ENCODE measurements around the gene FAM193A. TPM values are rescaled to one million over a fixed set of nuclear protein-coding genes. Genes with fewer than 3 reads are reported as not detected.
"Not testable (repeated sequence)": the region's sequence is repeated elsewhere in the genome, so short reads cannot be mapped to it uniquely, and the experiment has no call there.

Gene FAM193A
- polyA plus RNA-seq, 1 of the 3 experiments (the other 2 are of a cell fraction) = 9.2 TPM

DNA sequence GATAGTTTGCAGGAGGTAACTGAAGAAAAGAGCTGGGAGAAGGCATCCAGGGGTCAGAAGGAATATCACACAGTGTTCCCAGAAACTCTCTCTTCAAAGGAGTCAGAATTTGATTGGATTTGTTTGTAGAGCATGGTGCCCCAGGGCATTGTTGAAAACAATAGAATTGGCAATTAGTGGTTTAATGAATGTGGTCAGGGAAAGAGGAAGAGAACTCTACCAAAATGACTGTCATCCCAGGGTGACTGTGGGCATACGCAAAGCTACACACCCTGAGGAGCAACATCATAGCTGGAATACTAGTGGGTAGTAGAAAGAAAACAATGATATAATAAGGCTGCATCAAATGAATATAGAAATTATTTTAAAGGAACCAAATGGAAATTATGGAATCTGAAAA is 198.2 kb downstream of the FAM193A start:
- Histone ChIP-seq H3K4me2 (no peak overlapping the region), H4K20me1 (ENCODE audit: insufficient read depth) (no peaks in the 10 kb centered on the region), H2AFZ (ENCODE audit: low read depth) (no peak overlapping the region), H3K4me1 (ENCODE audit: control insufficient read depth in 1 of 2, insufficient read depth in 2 of 2, low read depth in 1 of 2, low read length in 1 of 2) (no peaks in the 10 kb centered on the region; a peak in 1 of 4 replicates), H3K27ac (ENCODE audit: low read depth in 2 of 2, low read length in 1 of 2) (no peak overlapping the region), H3K9ac (no peak overlapping the region), H3K4me3 (ENCODE audit: low read depth in 2 of 2, low read length in 1 of 2) (no peak overlapping the region), H3K79me2 (ENCODE audit: insufficient read depth) (no peaks in the 10 kb centered on the region), H3K36me3 (replicated peaks in 1 of 2; ENCODE audit: control insufficient read depth in 1 of 2, insufficient read depth in 2 of 2, low read length in 1 of 2) (peaks cover 18 to 38% of the 10 kb centered on the region in 2 experiments), H3K27me3 (ENCODE audit: insufficient read depth) (no peaks in the 10 kb centered on the region), H3K9me2 (no peaks in the 10 kb centered on the region), H3F3A (replicated peaks; ENCODE audit: insufficient read depth) (peaks cover 14% of the 10 kb centered on the region), H3K9me3 (0 out of 2 replicates have a peak, but pooled peaks cover 3% of the 10 kb centered on the region)
- CTCF ChIA-PET = interaction anchor here (0.6 kb wide), 2 partner anchors 10 to 71 kb away, joined by 3 to 4 read pairs; no protein-coding TSS in a partner anchor
- 100% methylated on average over 1 of the region's 1 CpG for WGBS (ENCODE audit: low lambda C conversion rate)
- TF ChIP-seq PBX3 (IDR thresholded peaks at IDR 0.05) = no peak
- TF ChIP-seq FOXM1 (IDR thresholded peaks at IDR 0.05; ENCODE audit: low read depth) = no peak
- DNase-seq = no peak
- POLR2A ChIA-PET = no interaction called here

- H3K9ac ChIP-seq = no peak overlapping the region
- no peak overlapping the region for H3K4me3 ChIP-seq (ENCODE audit: low read depth in 2 of 2, low read length in 1 of 2)
- peaks cover 14% of the 10 kb centered on the region for H3F3A ChIP-seq (replicated peaks; ENCODE audit: insufficient read depth)
- no peak overlapping the region for H3K27ac ChIP-seq (ENCODE audit: low read depth in 2 of 2, low read length in 1 of 2)
- H3K4me2 ChIP-seq = no peak overlapping the region
- H3K9me2 ChIP-seq = no peaks in the 10 kb centered on the region
- no peak overlapping the region for H2AFZ ChIP-seq (ENCODE audit: low read depth)
- H3K36me3 ChIP-seq (replicated peaks in 1 of 2; ENCODE audit: control insufficient read depth in 1 of 2, insufficient read depth in 2 of 2, low read length in 1 of 2) = peaks cover 18 to 30% of the 10 kb centered on the region in 2 experiments
- no peaks in the 10 kb centered on the region for H3K27me3 ChIP-seq (ENCODE audit: insufficient read depth)
- H3K4me1 ChIP-seq (ENCODE audit: control insufficient read depth in 1 of 2, insufficient read depth in 2 of 2, low read depth in 1 of 2, low read length in 1 of 2) = no peaks in the 10 kb centered on the region; a peak in 1 of 4 replicates
- ChIA-PET CTCF (no interaction called here), POLR2A (interaction anchor here (0.7 kb wide), 1 partner anchor 81 kb away, joined by 3 read pairs; no protein-coding TSS in a partner anchor)
- no peaks in the 10 kb centered on the region for H4K20me1 ChIP-seq (ENCODE audit: insufficient read depth)
- H3K79me2 ChIP-seq (ENCODE audit: insufficient read depth) = no peaks in the 10 kb centered on the region
- TF ChIP-seq FOSL2 (IDR thresholded peaks at IDR 0.05; ENCODE audit: borderline replicate concordance, low read depth) (no peak), FOXM1 (IDR thresholded peaks at IDR 0.05; ENCODE audit: low read depth) (no peak), RCOR1 (IDR thresholded peaks at IDR 0.05; ENCODE audit: low read length) (no peak), NRF1 (IDR thresholded peaks at IDR 0.05; ENCODE audit: low read depth, low read length) (no peak), TCF12 (IDR thresholded peaks at IDR 0.05) (no peak), RAD21 (IDR thresholded peaks at IDR 0.05; ENCODE audit: low read length) (no peak), YY1 (IDR thresholded peaks at IDR 0.05; ENCODE audit: low read depth) (no peak), CHD2 (IDR thresholded peaks at IDR 0.05; ENCODE audit: low read length, partially characterized antibody) (no peak), ELF1 (IDR thresholded peaks at IDR 0.05) (no peak), JUND (IDR thresholded peaks at IDR 0.05) (no peak), RFX5 (IDR thresholded peaks at IDR 0.05; ENCODE audit: low read length) (no peak), SIN3A (IDR thresholded peaks at IDR 0.05; ENCODE audit: borderline replicate concordance, low read depth, low read length) (no peak), SMC3 (IDR thresholded peaks at IDR 0.05; ENCODE audit: low read depth, low read length) (no peak), RXRA (IDR thresholded peaks at IDR 0.05; ENCODE audit: borderline replicate concordance, low read depth) (no peak), MEF2A (IDR thresholded peaks at IDR 0.05; ENCODE audit: borderline replicate concordance, low read depth) (no peak), GABPA (IDR thresholded peaks at IDR 0.05; ENCODE audit: low read depth) (no peak), PBX3 (IDR thresholded peaks at IDR 0.05) (no peak), USF1 (IDR thresholded peaks at IDR 0.05; ENCODE audit: borderline replicate concordance, low read depth) (no peak)
- TF ChIP-seq, protein P1, sequence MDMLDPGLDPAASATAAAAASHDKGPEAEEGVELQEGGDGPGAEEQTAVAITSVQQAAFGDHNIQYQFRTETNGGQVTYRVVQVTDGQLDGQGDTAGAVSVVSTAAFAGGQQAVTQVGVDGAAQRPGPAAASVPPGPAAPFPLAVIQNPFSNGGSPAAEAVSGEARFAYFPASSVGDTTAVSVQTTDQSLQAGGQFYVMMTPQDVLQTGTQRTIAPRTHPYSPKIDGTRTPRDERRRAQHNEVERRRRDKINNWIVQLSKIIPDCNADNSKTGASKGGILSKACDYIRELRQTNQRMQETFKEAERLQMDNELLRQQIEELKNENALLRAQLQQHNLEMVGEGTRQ (IDR thresholded peaks at IDR 0.05; ENCODE audit: borderline replicate concordance, low read depth, low read length) = no peak
- 0 out of 2 replicates have a peak, but pooled peaks cover 3% of the 10 kb centered on the region for H3K9me3 ChIP-seq
- DNase-seq = no peak
These were observed 199.4 kb downstream of the FAM193A start for GRCh38 chr4:2735869-2736268.

DNA sequence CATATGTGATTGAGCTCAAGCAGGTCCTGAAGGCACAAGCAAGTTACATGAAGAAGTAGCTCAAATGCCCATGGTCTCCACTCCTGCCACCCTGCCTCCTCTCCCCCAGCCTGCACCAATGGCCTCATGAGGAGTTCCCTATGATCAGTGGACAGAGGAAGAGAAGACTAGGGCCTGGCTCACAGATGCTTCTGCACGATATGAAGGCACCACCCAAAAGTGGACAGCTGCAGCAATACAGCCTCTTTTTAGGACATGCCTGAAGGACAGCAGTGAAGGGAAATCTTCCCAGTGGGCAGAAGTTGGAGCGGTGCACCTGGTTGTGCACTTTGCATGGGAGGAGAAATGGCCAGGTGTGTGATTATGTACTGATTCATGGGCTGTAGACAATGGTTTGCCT is 201.8 kb downstream of the FAM193A start:
- H3K9me2 ChIP-seq; H3K4me2 ChIP-seq; H3K27ac ChIP-seq (ENCODE audit: low read depth in 2 of 2, low read length in 1 of 2); H3K9ac ChIP-seq; H4K20me1 ChIP-seq (ENCODE audit: insufficient read depth); POLR2A ChIA-PET; H3K4me1 ChIP-seq (ENCODE audit: control insufficient read depth in 1 of 2, insufficient read depth in 2 of 2, low read depth in 1 of 2, low read length in 1 of 2); H3K4me3 ChIP-seq (ENCODE audit: low read depth in 2 of 2, low read length in 1 of 2); H3K9me3 ChIP-seq; H3K79me2 ChIP-seq (ENCODE audit: insufficient read depth); H2AFZ ChIP-seq (ENCODE audit: low read depth); DNase-seq; CTCF ChIA-PET; H3K27me3 ChIP-seq (ENCODE audit: insufficient read depth): not testable (repeated sequence)
- Histone ChIP-seq H3K36me3 (replicated peaks in 1 of 2; ENCODE audit: control insufficient read depth in 1 of 2, insufficient read depth in 2 of 2, low read length in 1 of 2) (peaks cover 17 to 22% of the 10 kb centered on the region in 2 experiments), H3F3A (replicated peaks; ENCODE audit: insufficient read depth) (peaks cover 19% of the 10 kb centered on the region)
- WGBS (ENCODE audit: low lambda C conversion rate) = 100% methylated on average over 2 of the region's 2 CpGs

Measured in SK-N-SH (cell line).